GM12891 (cell line): Measurements from ENCODE around the gene RAP1GDS1.
"Not testable (repeated sequence)": the region's sequence is repeated elsewhere in the genome, so short reads cannot be mapped to it uniquely, and the experiment has no call there.

Experiments
- DNase-seq: peaks from one replicate; pipeline ENCODE4 v3.0.0; 2011; ENCODE audit warnings: low spot score; ENCODE audit not compliant: insufficient read length
- FAIRE-seq: peaks from 2 replicates; lab custom pipeline; 2011; peaks lifted over from hg19 to GRCh38; lab: Jason Lieb, UNC
- PAX5 ChIP-seq: IDR thresholded peaks from 2 replicates; pipeline ENCODE4 v1.6.1; 2011; ENCODE audit warnings: low read length, moderate library complexity, mild to moderate bottlenecking; ENCODE audit not compliant: insufficient read depth, severe bottlenecking
- POLR2A ChIP-seq: IDR thresholded peaks from 2 replicates; pipeline ENCODE4 v1.6.1; 2011; ENCODE audit warnings: low read depth, low read length, control low read depth
- POLR2AphosphoS5 ChIP-seq: IDR thresholded peaks from 2 replicates; pipeline ENCODE4 v1.6.1; 2011; ENCODE audit warnings: low read depth, low read length, control low read depth
- POU2F2 ChIP-seq: IDR thresholded peaks from 2 replicates; pipeline ENCODE4 v1.6.1; 2011; ENCODE audit warnings: low read depth, mild to moderate bottlenecking, control low read depth, low read length, moderate library complexity
- SPI1 ChIP-seq: IDR thresholded peaks from 2 replicates; pipeline ENCODE4 v1.6.1; 2011; ENCODE audit warnings: low read depth, low read length, control low read depth
- TAF1 ChIP-seq: IDR thresholded peaks from 2 replicates; pipeline ENCODE4 v1.6.1; 2011; ENCODE audit warnings: low read depth, low read length, control low read depth

The RAP1GDS1 gene

GRCh38 chr4:98462487-98462886 is 201.3 kb downstream of the RAP1GDS1 start:
- TF ChIP-seq PAX5, result no peak
- no peak for TF ChIP-seq SPI1
- TF ChIP-seq TAF1, result no peak
- no peak for TF ChIP-seq POLR2AphosphoS5
- TF ChIP-seq POU2F2, result no peak
- TF ChIP-seq POLR2A, result no peak
- FAIRE-seq (no peak), DNase-seq (no peak)

- DNase-seq, result no peak
- no peak for TF ChIP-seq PAX5
- TF ChIP-seq POLR2AphosphoS5, result no peak
- TF ChIP-seq SPI1, result no peak
- no peak for TF ChIP-seq POU2F2
- TF ChIP-seq POLR2A, result no peak
- TF ChIP-seq TAF1, result no peak
- FAIRE-seq, result no peak
Measured at GRCh38 chr4:98466868-98467599, 205.8 kb downstream of the RAP1GDS1 start.

- FAIRE-seq (peak; percentile 94), DNase-seq (no peak)
- TF ChIP-seq POU2F2 (0 out of 2 replicates have a peak, but pooled peaks have one; percentile 18), PAX5 (no peak), TAF1 (no peak), POLR2AphosphoS5 (no peak), SPI1 (no peak), POLR2A (no peak)
Measured at GRCh38 chr4:98467627-98468072, 206.5 kb downstream of the RAP1GDS1 start.

- TF ChIP-seq POLR2A, result no peak
- no peak for TF ChIP-seq POLR2AphosphoS5
- TF ChIP-seq POU2F2, result no peak
- TF ChIP-seq TAF1, result no peak
- no peak for TF ChIP-seq PAX5
- TF ChIP-seq SPI1, result no peak
- no peak for DNase-seq
- no peak for FAIRE-seq
Measured at GRCh38 chr4:98468709-98469108, 207.5 kb downstream of the RAP1GDS1 start.

- FAIRE-seq, result no peak
- DNase-seq, result no peak
- no peak for TF ChIP-seq SPI1
- no peak for TF ChIP-seq POLR2AphosphoS5
- no peak for TF ChIP-seq TAF1
- no peak for TF ChIP-seq POLR2A
- no peak for TF ChIP-seq POU2F2
- TF ChIP-seq PAX5, result no peak
Measured at GRCh38 chr4:98469771-98470170, 208.6 kb downstream of the RAP1GDS1 start.

GRCh38 chr4:98470366-98470765 is 209.2 kb downstream of the RAP1GDS1 start:
- FAIRE-seq (no peak), DNase-seq (no peak)
- TF ChIP-seq POLR2AphosphoS5, result no peak
- no peak for TF ChIP-seq SPI1
- no peak for TF ChIP-seq PAX5
- no peak for TF ChIP-seq POLR2A
- no peak for TF ChIP-seq TAF1
- no peak for TF ChIP-seq POU2F2

- FAIRE-seq, result no peak
- DNase-seq, result no peak
- TF ChIP-seq POU2F2 (no peak), POLR2AphosphoS5 (no peak), PAX5 (no peak), TAF1 (no peak), SPI1 (no peak), POLR2A (no peak)
Measured at GRCh38 chr4:98470831-98471230, 209.6 kb downstream of the RAP1GDS1 start.

- DNase-seq, result no peak
- no peak for TF ChIP-seq SPI1
- TF ChIP-seq PAX5, result no peak
- no peak for TF ChIP-seq POLR2AphosphoS5
- no peak for TF ChIP-seq POLR2A
- TF ChIP-seq TAF1, result no peak
- TF ChIP-seq POU2F2, result no peak
- FAIRE-seq, result no peak
Measured at GRCh38 chr4:98473046-98473445, 211.9 kb downstream of the RAP1GDS1 start.

- no peak for DNase-seq
Measured at GRCh38 chr4:98474408-98474844, 213.2 kb downstream of the RAP1GDS1 start.

GRCh38 chr4:98476891-98477290 is 215.7 kb downstream of the RAP1GDS1 start:
- no peak for TF ChIP-seq POLR2AphosphoS5
- no peak for TF ChIP-seq SPI1
- TF ChIP-seq POLR2A, result no peak
- TF ChIP-seq PAX5, result no peak
- no peak for TF ChIP-seq POU2F2
- no peak for TF ChIP-seq TAF1
- DNase-seq (no peak), FAIRE-seq (no peak)

More at GRCh38 chr4:98474408-98474844, 213.2 kb downstream of the RAP1GDS1 start:
- FAIRE-seq, result no peak
- TF ChIP-seq POU2F2 (no peak), POLR2AphosphoS5 (no peak), TAF1 (no peak), PAX5 (no peak), POLR2A (no peak), SPI1 (no peak)

- not testable (repeated sequence) for FAIRE-seq
Measured at GRCh38 chr4:98479590-98479989, 218.4 kb downstream of the RAP1GDS1 start.

More at GRCh38 chr4:98479590-98479989, 218.4 kb downstream of the RAP1GDS1 start:
- not testable (repeated sequence) for DNase-seq
